AG04450 (cell line): ENCODE results near the gene TMEM107. TPM values are rescaled to one million over a fixed set of nuclear protein-coding genes. Genes with fewer than 3 reads are reported as not detected.
"Not testable (repeated sequence)": the region's sequence is repeated elsewhere in the genome, so short reads cannot be mapped to it uniquely, and the experiment has no call there.

Experiments
- CTCF ChIA-PET: fragments of 300-600, 350-600 bp; formaldehyde crosslinking; extraction: SDS; loops from one replicate; lab custom pipeline; 2022; ENCODE audit warnings: antibody characterized with exemption, inconsistent platforms; lab: Charles Lee
- POLR2A ChIA-PET: fragments of 350-600 bp; formaldehyde crosslinking; extraction: SDS; loops from one replicate; lab custom pipeline; 2021; ENCODE audit warnings: antibody characterized with exemption, inconsistent platforms; lab: Yijun Ruan, JAX
- DNase-seq: peaks from one replicate; pipeline ENCODE4 v3.0.0-alpha.2; 2011; ENCODE audit warnings: low read depth, low spot score
- H3K27ac ChIP-seq: one replicate; pipeline ENCODE4 v1.5.1; 2012; ENCODE audit warnings: low read depth, low read length, control low read depth
- H3K27me3 ChIP-seq: one replicate; pipeline ENCODE4 v1.6.0; 2012; ENCODE audit warnings: low read length; ENCODE audit not compliant: control insufficient read depth, insufficient read depth
- H3K4me3 ChIP-seq: 2 replicates; pipeline ENCODE4 v1.5.1; 2011; ENCODE audit warnings: mild to moderate bottlenecking, low read depth, low read length, control low read depth
- H3K9me3 ChIP-seq: 2 replicates; pipeline ENCODE4 v1.5.1; 2012; ENCODE audit warnings: low read length; ENCODE audit not compliant: control insufficient read depth, insufficient read depth
- polyA plus RNA-seq: library from polyadenylated mRNA; depleted of rRNA; stranded (reverse); fragments of >200 nt; gene quantifications from 2 replicates; pipeline ENCODE4 v1.2.3, GENCODE V29; 2011
- TF ChIP-seq, protein P1 (sequence below): IDR thresholded peaks from 2 replicates; pipeline ENCODE4 v1.5.1; 2011; ENCODE audit warnings: low read depth, low read length, control low read depth, inconsistent platforms

Gene TMEM107
- polyA plus RNA-seq, 1 experiment, result 9.6 TPM

DNA sequence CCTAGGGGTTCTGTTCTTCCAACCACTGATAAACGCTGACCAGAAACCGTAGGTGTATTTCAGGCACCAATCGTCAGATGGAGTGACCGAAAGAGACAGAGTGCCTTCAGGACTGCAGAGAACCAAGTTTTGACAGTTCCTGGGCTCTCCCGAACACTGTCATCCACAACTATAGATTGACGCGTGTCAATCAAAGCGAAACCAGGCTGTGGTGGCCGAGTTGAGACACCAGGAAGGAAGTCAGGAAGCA is 46.1 kb upstream of the TMEM107 start:
- peak overlapping the region; percentile 92 for H3K27ac ChIP-seq
- H3K27me3 ChIP-seq, result no peaks in the 10 kb centered on the region
- TF ChIP-seq, protein P1, sequence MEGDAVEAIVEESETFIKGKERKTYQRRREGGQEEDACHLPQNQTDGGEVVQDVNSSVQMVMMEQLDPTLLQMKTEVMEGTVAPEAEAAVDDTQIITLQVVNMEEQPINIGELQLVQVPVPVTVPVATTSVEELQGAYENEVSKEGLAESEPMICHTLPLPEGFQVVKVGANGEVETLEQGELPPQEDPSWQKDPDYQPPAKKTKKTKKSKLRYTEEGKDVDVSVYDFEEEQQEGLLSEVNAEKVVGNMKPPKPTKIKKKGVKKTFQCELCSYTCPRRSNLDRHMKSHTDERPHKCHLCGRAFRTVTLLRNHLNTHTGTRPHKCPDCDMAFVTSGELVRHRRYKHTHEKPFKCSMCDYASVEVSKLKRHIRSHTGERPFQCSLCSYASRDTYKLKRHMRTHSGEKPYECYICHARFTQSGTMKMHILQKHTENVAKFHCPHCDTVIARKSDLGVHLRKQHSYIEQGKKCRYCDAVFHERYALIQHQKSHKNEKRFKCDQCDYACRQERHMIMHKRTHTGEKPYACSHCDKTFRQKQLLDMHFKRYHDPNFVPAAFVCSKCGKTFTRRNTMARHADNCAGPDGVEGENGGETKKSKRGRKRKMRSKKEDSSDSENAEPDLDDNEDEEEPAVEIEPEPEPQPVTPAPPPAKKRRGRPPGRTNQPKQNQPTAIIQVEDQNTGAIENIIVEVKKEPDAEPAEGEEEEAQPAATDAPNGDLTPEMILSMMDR, result no peak
- no peaks in the 10 kb centered on the region; the same call in 1 of the 2 replicates for H3K9me3 ChIP-seq
- CTCF ChIA-PET, result interaction anchor here (1.3 to 3.6 kb wide), 4 partner anchors 78 to 103 kb away, joined by 3 to 15 read pairs (median 8); partner anchors contain the start of genes ALOXE3 and HES7
- no peak for DNase-seq
- POLR2A ChIA-PET, result interaction anchor here (0.9 to 4.4 kb wide), 11 partner anchors 12 to 103 kb away, joined by 3 to 25 read pairs (median 6); partner anchors contain the start of genes AURKB, CTC1, PFAS and RANGRF
- H3K4me3 ChIP-seq, result peak overlapping the region; percentile 87

- Histone ChIP-seq H3K27me3 (no peaks in the 10 kb centered on the region), H3K9me3 (no peaks in the 10 kb centered on the region; the same call in 1 of the 2 replicates), H3K4me3 (peak overlapping the region; percentile 87), H3K27ac (peak overlapping the region; percentile 94)
- TF ChIP-seq, protein P1, result no peak
- peak; percentile 68 for DNase-seq
- POLR2A ChIA-PET, result interaction anchor here (0.6 to 4.4 kb wide), 13 partner anchors 11 to 102 kb away, joined by 3 to 25 read pairs (median 6); partner anchors contain the start of genes AURKB, BORCS6, CTC1 and PFAS
- CTCF ChIA-PET, result interaction anchor here (1.3 to 3.6 kb wide), 4 partner anchors 26 to 103 kb away, joined by 3 to 15 read pairs (median 8); partner anchors contain the start of genes ALOXE3, CTC1 and HES7
These were observed 45.6 kb upstream of the TMEM107 start for GRCh38 chr17:8221663-8222379.

- TF ChIP-seq, protein P1, result no peak
- peak overlapping the region; percentile 87 for H3K4me3 ChIP-seq
- peak; percentile 78 for DNase-seq
- ChIA-PET CTCF (interaction anchor here (0.9 to 3.6 kb wide), 4 partner anchors 12 to 102 kb away, joined by 3 to 15 read pairs (median 8); partner anchors contain the start of genes ALOXE3 and CTC1), POLR2A (interaction anchor here (0.8 to 4.4 kb wide), 8 partner anchors 10 to 102 kb away, joined by 3 to 25 read pairs (median 6); partner anchors contain the start of genes AURKB, BORCS6 and CTC1)
- H3K27me3 ChIP-seq, result no peaks in the 10 kb centered on the region
- peak overlapping the region; percentile 94 for H3K27ac ChIP-seq
- H3K9me3 ChIP-seq, result no peaks in the 10 kb centered on the region; the same call in 1 of the 2 replicates
These were observed 44.8 kb upstream of the TMEM107 start for GRCh38 chr17:8220783-8221662.

DNA sequence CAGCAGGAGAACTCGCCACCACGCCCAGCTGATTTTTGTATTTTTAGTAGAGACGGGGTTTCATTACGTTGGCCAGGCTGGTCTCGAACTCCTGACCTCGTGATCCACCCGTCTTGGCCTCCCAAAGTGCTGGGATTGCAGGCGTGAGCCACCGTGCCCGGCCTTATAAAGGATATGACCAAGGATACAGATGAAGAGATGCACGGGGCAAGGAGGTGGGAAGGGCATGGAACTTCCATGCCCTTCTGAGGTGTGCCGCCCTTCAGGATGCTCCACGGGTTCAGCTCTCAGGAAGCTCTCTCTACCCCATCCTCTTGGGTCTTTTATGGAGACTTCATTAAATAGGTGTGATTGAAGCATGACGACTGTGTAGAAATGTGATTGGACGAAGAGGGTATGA is 37.8 kb upstream of the TMEM107 start:
- H3K27ac ChIP-seq, CTCF ChIA-PET, H3K9me3 ChIP-seq, H3K4me3 ChIP-seq, DNase-seq, POLR2A ChIA-PET, H3K27me3 ChIP-seq: not testable (repeated sequence)
